ENCODE results near the gene HLA-DPB1. TPM values are rescaled to one million over a fixed set of nuclear protein-coding genes. Genes with fewer than 3 reads are reported as not detected.

Gene HLA-DPB1
- total and polyA plus RNA-seq, 2 of the 4 experiments (the other 2 are of a cell fraction) = 7.7 to 10.7 TPM

GRCh38 chr6:33077908-33078307 lies 2.1 kb downstream of the HLA-DPB1 start:
- Histone ChIP-seq H2AFZ (replicated peaks; ENCODE audit: low read length, poor library complexity) (no peak overlapping the region), H2AK9ac (replicated peaks; ENCODE audit: low read depth, low read length, poor library complexity) (no peak overlapping the region), H3K4me3 (ENCODE audit: insufficient read depth, low read depth, low read length) (no peak overlapping the region), H3K4me1 (ENCODE audit: control insufficient read depth, insufficient read depth, low read length) (no peaks in the 10 kb centered on the region; the same call in 1 of the 2 replicates), H4K20me1 (ENCODE audit: insufficient read depth, low read length) (no peaks in the 10 kb centered on the region), H3K4ac (ENCODE audit: low read depth, low read length) (no peak overlapping the region), H3K9me3 (ENCODE audit: control insufficient read depth, insufficient read depth, low read length) (no peaks in the 10 kb centered on the region), H2BK5ac (ENCODE audit: low read depth, low read length, poor library complexity, severe bottlenecking) (no peak overlapping the region), H2BK15ac (ENCODE audit: low read depth, low read length) (no peak overlapping the region), H3K18ac (ENCODE audit: low read depth, low read length) (no peak overlapping the region), H3K27me3 (ENCODE audit: control insufficient read depth, insufficient read depth, low read length) (peaks cover 21% of the 10 kb centered on the region), H3K23ac (ENCODE audit: low read depth, low read length) (no peak overlapping the region), H4K8ac (ENCODE audit: low read depth in 2 of 2, low read length in 2 of 2) (no peak overlapping the region), H3K9me1 (ENCODE audit: insufficient read depth, low read length) (no peaks in the 10 kb centered on the region; the same call in 1 of the 2 replicates), H2AK5ac (ENCODE audit: low read depth, low read length) (no peak overlapping the region), H3K56ac (ENCODE audit: extremely low read depth, insufficient read depth, low read length) (no peak overlapping the region), H3K9ac (ENCODE audit: low read depth, low read length) (no peak overlapping the region), H2BK120ac (ENCODE audit: low read depth, low read length) (no peak overlapping the region), H3K36me3 (ENCODE audit: control insufficient read depth, insufficient read depth, low read length) (no peaks in the 10 kb centered on the region), H3K27ac (ENCODE audit: insufficient read depth, low read length) (no peak overlapping the region), H2BK20ac (ENCODE audit: low read depth, low read length) (no peak overlapping the region), H3K14ac (replicated peaks; ENCODE audit: low read depth, low read length) (no peak overlapping the region), H4K91ac (ENCODE audit: insufficient read depth, low read depth, low read length) (no peak overlapping the region), H4K5ac (ENCODE audit: low read depth, low read length) (no peak overlapping the region), H3K79me1 (ENCODE audit: low read depth in 1 of 2, low read length in 2 of 2) (no peaks in the 10 kb centered on the region), H3K4me2 (ENCODE audit: low read depth, low read length) (no peak overlapping the region)
- ATAC-seq (ENCODE audit: low read depth) (no peak), DNase-seq (no peak)
- in situ Hi-C loops (cut with MboI; ENCODE audit: low sequenced_read_pairs) = no loop called here
- ChIA-PET CTCF (no interaction called here), POLR2A (ENCODE audit: unreplicated experiment) (no interaction called here)
- WGBS, 2 experiments (ENCODE audit: extremely low coverage in 2 of 2, insufficient read length in 1 of 2) = no CpG with 5 or more reads among the region's 5 CpGs
- intact Hi-C loops (cut with micrococcal nuclease) = no loop called here
- dilution Hi-C loops (cut with HindIII; ENCODE audit: low sequenced_read_pairs, unreplicated experiment) = no loop called here
- BruUV-seq (replicated peaks) = no TSS peak
- no peak for TF ChIP-seq RAD21 (IDR thresholded peaks at IDR 0.05; ENCODE audit: low read length)

Measured in IMR-90 (cell line).